ENCODE results near the gene KITLG.

The KITLG gene

DNA sequence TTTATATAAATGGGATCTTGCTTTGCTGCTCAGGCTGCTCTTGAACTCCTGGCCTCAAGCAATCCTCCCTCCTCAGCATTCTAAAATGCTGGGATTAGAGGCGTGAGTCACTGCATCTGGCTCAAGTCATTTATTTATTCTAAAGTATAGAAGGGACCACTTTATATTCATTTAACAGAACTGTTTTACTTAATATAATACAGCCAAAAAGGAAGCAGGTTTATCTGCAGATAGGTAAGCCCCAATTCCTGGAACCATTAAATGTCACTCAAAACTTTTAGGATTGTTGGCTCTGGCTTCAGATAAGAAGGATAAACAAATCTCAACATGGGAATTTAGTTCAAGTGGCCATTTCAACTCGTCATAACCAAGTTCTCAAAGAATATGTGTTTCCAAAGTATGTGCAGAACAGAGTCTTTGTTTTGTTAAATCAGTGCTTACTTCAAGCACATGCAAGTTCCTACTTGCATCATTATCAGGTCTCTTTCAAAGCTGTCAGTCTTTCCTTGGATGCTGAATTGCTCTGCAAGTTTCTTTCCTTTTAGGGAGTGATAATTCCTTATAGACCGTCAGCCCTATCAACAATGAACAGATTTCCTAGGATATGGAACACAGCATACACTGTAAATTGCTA, 60.4 kb downstream of the KITLG start:
- Histone ChIP-seq H3K4me1 (ENCODE audit: low read length) (no peaks in the 10 kb centered on the region), H2AFZ (ENCODE audit: low read length) (no peak overlapping the region), H3K79me2 (ENCODE audit: low read length) (no peaks in the 10 kb centered on the region), H3K36me3 (replicated peaks; ENCODE audit: insufficient read depth, low read length) (no peaks in the 10 kb centered on the region), H3K9me2 (replicated peaks; ENCODE audit: insufficient read depth, low read length) (no peaks in the 10 kb centered on the region), H3K4me2 (ENCODE audit: low read depth, low read length) (no peak overlapping the region), H3K27ac (ENCODE audit: low read length) (no peak overlapping the region), H3K4me3 (ENCODE audit: low read length) (no peak overlapping the region), H3K27me3 (replicated peaks; ENCODE audit: insufficient read depth, low read length) (no peaks in the 10 kb centered on the region), H3K9me3 (replicated peaks; ENCODE audit: insufficient read depth, low read length) (no peaks in the 10 kb centered on the region), H3K9ac (ENCODE audit: low read length) (no peak overlapping the region), H4K20me1 (ENCODE audit: insufficient read depth, low read length) (no peaks in the 10 kb centered on the region), H3F3A (ENCODE audit: insufficient read depth, low read length) (no peaks in the 10 kb centered on the region)
- no peak for DNase-seq
- TF ChIP-seq, protein P1, sequence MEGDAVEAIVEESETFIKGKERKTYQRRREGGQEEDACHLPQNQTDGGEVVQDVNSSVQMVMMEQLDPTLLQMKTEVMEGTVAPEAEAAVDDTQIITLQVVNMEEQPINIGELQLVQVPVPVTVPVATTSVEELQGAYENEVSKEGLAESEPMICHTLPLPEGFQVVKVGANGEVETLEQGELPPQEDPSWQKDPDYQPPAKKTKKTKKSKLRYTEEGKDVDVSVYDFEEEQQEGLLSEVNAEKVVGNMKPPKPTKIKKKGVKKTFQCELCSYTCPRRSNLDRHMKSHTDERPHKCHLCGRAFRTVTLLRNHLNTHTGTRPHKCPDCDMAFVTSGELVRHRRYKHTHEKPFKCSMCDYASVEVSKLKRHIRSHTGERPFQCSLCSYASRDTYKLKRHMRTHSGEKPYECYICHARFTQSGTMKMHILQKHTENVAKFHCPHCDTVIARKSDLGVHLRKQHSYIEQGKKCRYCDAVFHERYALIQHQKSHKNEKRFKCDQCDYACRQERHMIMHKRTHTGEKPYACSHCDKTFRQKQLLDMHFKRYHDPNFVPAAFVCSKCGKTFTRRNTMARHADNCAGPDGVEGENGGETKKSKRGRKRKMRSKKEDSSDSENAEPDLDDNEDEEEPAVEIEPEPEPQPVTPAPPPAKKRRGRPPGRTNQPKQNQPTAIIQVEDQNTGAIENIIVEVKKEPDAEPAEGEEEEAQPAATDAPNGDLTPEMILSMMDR (IDR thresholded peaks at IDR 0.05; ENCODE audit: low read length), result no peak
- TF ChIP-seq EZH2phosphoT487 (IDR thresholded peaks at IDR 0.05; ENCODE audit: low read length) (no peak), EZH2 (optimal IDR thresholded peaks at IDR 0.05; ENCODE audit: low read depth, low read length) (no peak)

DNA sequence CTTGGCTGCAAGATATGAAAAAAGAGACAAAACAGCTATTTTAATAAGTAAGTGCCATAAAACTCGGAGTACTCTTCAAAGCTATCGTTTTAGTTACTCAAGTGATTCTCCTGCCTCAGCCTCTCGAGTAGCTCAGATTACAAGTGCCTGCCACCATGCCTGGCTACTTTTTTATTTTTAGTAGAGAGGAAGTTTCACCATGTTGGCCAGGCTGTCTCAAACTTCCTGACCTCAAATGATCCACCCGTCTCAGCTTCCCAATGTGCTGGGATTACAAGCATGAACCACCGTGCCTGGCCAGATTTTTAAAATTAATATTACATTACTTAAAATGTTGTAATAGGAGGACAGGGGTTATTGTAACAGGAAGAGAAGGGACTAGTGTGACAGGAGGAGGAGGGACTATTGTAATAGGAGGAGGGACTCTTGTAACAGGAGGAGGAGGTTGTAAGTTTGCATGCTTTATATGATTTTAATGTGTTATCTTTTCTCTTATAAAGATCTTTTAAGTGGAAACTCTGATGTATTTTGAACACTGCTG, 61.3 kb downstream of the KITLG start:
- H3K4me3 ChIP-seq (ENCODE audit: low read length), result no peak overlapping the region
- no peak overlapping the region for H2AFZ ChIP-seq (ENCODE audit: low read length)
- no peaks in the 10 kb centered on the region for H3K9me3 ChIP-seq (replicated peaks; ENCODE audit: insufficient read depth, low read length)
- no peak for DNase-seq
- no peak overlapping the region for H3K27ac ChIP-seq (ENCODE audit: low read length)
- H3K27me3 ChIP-seq (replicated peaks; ENCODE audit: insufficient read depth, low read length), result no peaks in the 10 kb centered on the region
- H4K20me1 ChIP-seq (ENCODE audit: insufficient read depth, low read length), result no peaks in the 10 kb centered on the region
- H3K4me2 ChIP-seq (ENCODE audit: low read depth, low read length), result no peak overlapping the region
- no peak for TF ChIP-seq EZH2 (optimal IDR thresholded peaks at IDR 0.05; ENCODE audit: low read depth, low read length)
- no peak for TF ChIP-seq EZH2phosphoT487 (IDR thresholded peaks at IDR 0.05; ENCODE audit: low read length)
- TF ChIP-seq, protein P1 (IDR thresholded peaks at IDR 0.05; ENCODE audit: low read length), result no peak
- no peaks in the 10 kb centered on the region for H3K9me2 ChIP-seq (replicated peaks; ENCODE audit: insufficient read depth, low read length)
- H3K4me1 ChIP-seq (ENCODE audit: low read length), result no peaks in the 10 kb centered on the region
- no peak overlapping the region for H3K9ac ChIP-seq (ENCODE audit: low read length)
- no peaks in the 10 kb centered on the region for H3K79me2 ChIP-seq (ENCODE audit: low read length)
- H3K36me3 ChIP-seq (replicated peaks; ENCODE audit: insufficient read depth, low read length), result no peaks in the 10 kb centered on the region
- H3F3A ChIP-seq (ENCODE audit: insufficient read depth, low read length), result no peaks in the 10 kb centered on the region

DNA sequence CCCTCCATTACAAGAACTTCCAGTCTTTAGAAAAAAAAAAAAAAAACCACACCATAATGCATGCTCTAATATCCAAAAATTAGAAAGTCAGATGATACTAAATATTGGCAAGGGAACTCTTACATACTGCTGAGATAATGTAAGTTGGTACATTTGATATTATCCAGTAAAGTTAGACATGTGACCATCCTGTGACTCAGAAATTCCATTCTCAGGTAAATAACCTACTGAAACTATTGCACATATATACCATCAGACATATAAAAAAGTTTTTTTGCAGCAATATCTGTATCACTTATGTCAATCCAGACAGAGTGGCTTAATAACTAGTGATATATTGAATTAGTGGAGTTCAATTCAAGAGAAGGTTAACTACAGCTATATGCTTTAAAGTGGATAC, 63.5 kb downstream of the KITLG start:
- H3K4me2 ChIP-seq (ENCODE audit: low read depth, low read length), result no peak overlapping the region
- TF ChIP-seq, protein P1 (IDR thresholded peaks at IDR 0.05; ENCODE audit: low read length), result no peak
- TF ChIP-seq EZH2 (optimal IDR thresholded peaks at IDR 0.05; ENCODE audit: low read depth, low read length) (no peak), EZH2phosphoT487 (IDR thresholded peaks at IDR 0.05; ENCODE audit: low read length) (no peak)
- H3K9me3 ChIP-seq (replicated peaks; ENCODE audit: insufficient read depth, low read length), result no peaks in the 10 kb centered on the region
- H4K20me1 ChIP-seq (ENCODE audit: insufficient read depth, low read length), result no peaks in the 10 kb centered on the region
- H3K9me2 ChIP-seq (replicated peaks; ENCODE audit: insufficient read depth, low read length), result no peaks in the 10 kb centered on the region
- no peak overlapping the region for H3K9ac ChIP-seq (ENCODE audit: low read length)
- H3F3A ChIP-seq (ENCODE audit: insufficient read depth, low read length), result no peaks in the 10 kb centered on the region
- no peak overlapping the region for H3K27ac ChIP-seq (ENCODE audit: low read length)
- H2AFZ ChIP-seq (ENCODE audit: low read length), result no peak overlapping the region
- DNase-seq, result no peak
- H3K4me1 ChIP-seq (ENCODE audit: low read length), result no peaks in the 10 kb centered on the region
- no peaks in the 10 kb centered on the region for H3K27me3 ChIP-seq (replicated peaks; ENCODE audit: insufficient read depth, low read length)
- no peaks in the 10 kb centered on the region for H3K36me3 ChIP-seq (replicated peaks; ENCODE audit: insufficient read depth, low read length)
- no peaks in the 10 kb centered on the region for H3K79me2 ChIP-seq (ENCODE audit: low read length)
- H3K4me3 ChIP-seq (ENCODE audit: low read length), result no peak overlapping the region

All from MM.1S (cell line).